ENCODE measurements around the gene CAPZA1. TPM values are rescaled to one million over a fixed set of nuclear protein-coding genes. Genes with fewer than 3 reads are reported as not detected.
A peak's percentile ranks its signal among the peaks of the same experiment; 100 is the strongest.

Gene CAPZA1
- total RNA-seq (2021; ENCODE audit: unreplicated experiment) (148 TPM), Bru-seq, nascent RNA (percentile 94 among the genes with signal in this experiment), BruChase-seq, experiment 1, labeled RNA remaining after a 6-hour chase (percentile 97 among the genes with signal in this experiment), BruChase-seq, experiment 2, labeled RNA remaining after a 2-hour chase (percentile 94 among the genes with signal in this experiment)
- 69.9 and 84.1 TPM in 2 replicates for polyA plus RNA-seq (2012)
- long read RNA-seq, transcript CAPZA1-201 (10 exons, 3,020 nt), result major isoform, 205 of 222 reads
- long read RNA-seq, partial matches to known transcripts, result 8 of 222 reads
- long read RNA-seq, other reads (novel, unspliced or antisense), result 7 of 222 reads

- intact Hi-C loops (cut with micrococcal nuclease), result loop anchor here (1.0 to 10.0 kb wide), 4 partner anchors 85 to 228 kb away; partner anchors contain the start of gene WNT2B
- Histone ChIP-seq H3K4me1 (ENCODE audit: control insufficient read depth in 1 of 2, insufficient read depth in 2 of 2, low read length in 2 of 2) (peaks cover 9 to 24% of the 10 kb centered on the region in 2 experiments; a peak in 3 of 4 replicates), H3K4me2 (ENCODE audit: low read length) (peak within 1 kb of the TSS; percentile 99), H3K27ac (ENCODE audit: low read depth, low read length) (peak within 1 kb of the TSS; percentile 87), H3K9me2 (ENCODE audit: insufficient read depth) (no peaks in the 10 kb centered on the region), H3K9me3 (ENCODE audit: control insufficient read depth in 1 of 2, insufficient read depth in 1 of 2, low read depth in 1 of 2, low read length in 2 of 2) (no peaks in the 10 kb centered on the region), H3K9ac (ENCODE audit: low read length) (peak within 1 kb of the TSS; percentile 100), H4K20me1 (ENCODE audit: insufficient read depth) (peaks cover under 1% of the 10 kb centered on the region; the same call in 1 of the 2 replicates), H2AFZ (ENCODE audit: low read depth, low read length, poor library complexity, severe bottlenecking) (peak within 1 kb of the TSS; percentile 48), H3K4me3 (replicated peaks in 1 of 2; ENCODE audit: low read depth in 1 of 2, low read length in 2 of 2) (peak within 1 kb of the TSS; percentile 76 to 93), H3K36me3 (ENCODE audit: control insufficient read depth in 1 of 2, insufficient read depth in 2 of 2, low read length in 2 of 2) (no peaks in the 10 kb centered on the region; a peak in 2 of 4 replicates), H3K79me2 (ENCODE audit: insufficient read depth, low read length) (peaks cover 90% of the 10 kb centered on the region), H3K27me3 (ENCODE audit: insufficient read depth, low read length) (no peaks in the 10 kb centered on the region)
- ATAC-seq (peak; percentile 92), DNase-seq (ENCODE audit: low read depth, low spot score) (peak; percentile 79)
- POLR2A ChIA-PET, result interaction anchor here (0.7 to 1.8 kb wide), 4 partner anchors 76 to 226 kb away, joined by 3 to 6 read pairs (median 4); no protein-coding TSS in a partner anchor
- no TSS peak for BruUV-seq (replicated peaks)
- RAD21 ChIA-PET (ENCODE audit: low non-redundant PET in 1 of 2, low total read pairs in 2 of 2, uncharacterized antibody in 2 of 2, unreplicated experiment in 2 of 2), result interaction anchor here in 1 of 2 experiments (0.7 kb wide), 1 partner anchor 234 kb away, joined by 3 read pairs; no protein-coding TSS in a partner anchor
- CTCF ChIA-PET, result interaction anchor here (1.0 to 1.3 kb wide), 3 partner anchors 88 to 229 kb away, joined by 3 to 8 read pairs (median 3); no protein-coding TSS in a partner anchor
- TF ChIP-seq POLR2A (IDR thresholded peaks at IDR 0.05; ENCODE audit: borderline replicate concordance, extremely low read depth, insufficient read depth, insufficient read length), result peak; percentile 89
- TF ChIP-seq ELF1 (IDR thresholded peaks at IDR 0.05; ENCODE audit: borderline replicate concordance, low read depth), result peak; percentile 67
- TF ChIP-seq YY1 (IDR thresholded peaks at IDR 0.05; ENCODE audit: extremely low read depth, insufficient replicate concordance, low read depth, low read length), result peak; percentile 98
- peak; percentile 97 for TF ChIP-seq POLR2AphosphoS5 (IDR thresholded peaks at IDR 0.05; ENCODE audit: low read depth, low read length)
- peak; percentile 87 for TF ChIP-seq SIN3A (IDR thresholded peaks at IDR 0.05; ENCODE audit: low read depth)
- TF ChIP-seq ZFX (IDR thresholded peaks at IDR 0.05), result peak; percentile 25; the same call in 1 of the 2 replicates
- no peak for TF ChIP-seq SP1 (IDR thresholded peaks at IDR 0.05; ENCODE audit: low read depth)
- TF ChIP-seq SRF (IDR thresholded peaks at IDR 0.05; ENCODE audit: low read depth), result peak; percentile 33; the same call in 1 of the 2 replicates
- TF ChIP-seq CBX3 (IDR thresholded peaks at IDR 0.05; ENCODE audit: low read depth), result 0 out of 2 replicates have a peak, but pooled peaks have one; percentile 10
- no peak for TF ChIP-seq CTCF (IDR thresholded peaks at IDR 0.05 in 2 of 3, conservative IDR thresholded peaks at IDR 0.05 in 1 of 3; ENCODE audit: borderline replicate concordance in 1 of 3, insufficient read depth in 1 of 3, low read depth in 2 of 3, low read length in 2 of 3)
- no peak for TF ChIP-seq EZH2phosphoT487 (IDR thresholded peaks at IDR 0.05; ENCODE audit: borderline replicate concordance)
Measured at GRCh38 chr1:112619518-112620376, at the start of gene CAPZA1. Gene CAPZA1 (plus strand): TSS chr1:112619832. CDS start chr1:112619845, 13 bp downstream.
